ENCODE results near the gene BARHL2.

The BARHL2 gene

GRCh38 chr1:90708236-90708786 is 8.8 kb downstream of the BARHL2 start:
- no peak overlapping the region for H3K4me3 ChIP-seq (replicated peaks; ENCODE audit: insufficient read depth, low read length)
- TF ChIP-seq REST (IDR thresholded peaks at IDR 0.05; ENCODE audit: insufficient replicate concordance, low read depth) (no peak), SPI1 (IDR thresholded peaks at IDR 0.05; ENCODE audit: borderline replicate concordance, low read depth) (no peak), GABPA (IDR thresholded peaks at IDR 0.05; ENCODE audit: low read depth) (no peak), POLR2AphosphoS5 (IDR thresholded peaks at IDR 0.05; ENCODE audit: low read depth) (no peak), CTCF (IDR thresholded peaks at IDR 0.05; ENCODE audit: insufficient read depth, low read length) (no peak)
- H3K27ac ChIP-seq (replicated peaks) = no peak overlapping the region
- no peak for DNase-seq (ENCODE audit: low read depth in 1 of 2, low spot score in 1 of 2)
- peaks cover 69% of the 10 kb centered on the region for H3K27me3 ChIP-seq (ENCODE audit: insufficient read depth, poor library complexity, severe bottlenecking)

GRCh38 chr1:90707363-90707710 is 9.8 kb downstream of the BARHL2 start:
- H3K27me3 ChIP-seq (ENCODE audit: insufficient read depth, poor library complexity, severe bottlenecking) = peaks cover 61% of the 10 kb centered on the region
- TF ChIP-seq REST (IDR thresholded peaks at IDR 0.05; ENCODE audit: insufficient replicate concordance, low read depth) = peak; percentile 94
- TF ChIP-seq CTCF (IDR thresholded peaks at IDR 0.05; ENCODE audit: insufficient read depth, low read length) = no peak
- TF ChIP-seq GABPA (IDR thresholded peaks at IDR 0.05; ENCODE audit: low read depth) = no peak
- no peak overlapping the region for H3K4me3 ChIP-seq (replicated peaks; ENCODE audit: insufficient read depth, low read length)
- peak in 1 of 2 experiments; percentile 28 for DNase-seq (ENCODE audit: low read depth in 1 of 2, low spot score in 1 of 2)
- no peak overlapping the region for H3K27ac ChIP-seq (replicated peaks)

- TF ChIP-seq GABPA (IDR thresholded peaks at IDR 0.05; ENCODE audit: low read depth) (0 out of 2 replicates have a peak, but pooled peaks have one; percentile 8), POLR2AphosphoS5 (IDR thresholded peaks at IDR 0.05; ENCODE audit: low read depth) (no peak), SPI1 (IDR thresholded peaks at IDR 0.05; ENCODE audit: borderline replicate concordance, low read depth) (peak; percentile 11; the same call in 1 of the 2 replicates)
- Histone ChIP-seq H3K27ac (replicated peaks) (no peak overlapping the region), H3K27me3 (ENCODE audit: insufficient read depth, poor library complexity, severe bottlenecking) (peaks cover 57% of the 10 kb centered on the region), H3K4me3 (replicated peaks; ENCODE audit: insufficient read depth, low read length) (no peak overlapping the region)
- peak in 1 of 2 experiments; percentile 61 for DNase-seq (ENCODE audit: low read depth in 1 of 2, low spot score in 1 of 2)
Observed at GRCh38 chr1:90706437-90707362, 10.4 kb downstream of the BARHL2 start.

GRCh38 chr1:90705956-90706355 is 11.1 kb downstream of the BARHL2 start:
- H3K27ac ChIP-seq (replicated peaks) = no peak overlapping the region
- TF ChIP-seq CTCF (IDR thresholded peaks at IDR 0.05; ENCODE audit: insufficient read depth, low read length) = no peak
- TF ChIP-seq POLR2AphosphoS5 (IDR thresholded peaks at IDR 0.05; ENCODE audit: low read depth) = no peak
- TF ChIP-seq SPI1 (IDR thresholded peaks at IDR 0.05; ENCODE audit: borderline replicate concordance, low read depth) = no peak
- no peak for TF ChIP-seq REST (IDR thresholded peaks at IDR 0.05; ENCODE audit: insufficient replicate concordance, low read depth)
- no peak for TF ChIP-seq GABPA (IDR thresholded peaks at IDR 0.05; ENCODE audit: low read depth)
- H3K27me3 ChIP-seq (ENCODE audit: insufficient read depth, poor library complexity, severe bottlenecking) = peaks cover 53% of the 10 kb centered on the region
- no peak for DNase-seq (ENCODE audit: low read depth in 1 of 2, low spot score in 1 of 2)
- no peak overlapping the region for H3K4me3 ChIP-seq (replicated peaks; ENCODE audit: insufficient read depth, low read length)
